Activated T-cell treated with anti-CD3 and anti-CD28 coated beads, Interleukin-2, amount 50 U/mL, for 72 hours (primary cell): ENCODE results near the gene ASXL1. TPM values are rescaled to one million over a fixed set of nuclear protein-coding genes. Genes with fewer than 3 reads are reported as not detected.
A peak's percentile ranks its signal among the peaks of the same experiment; 100 is the strongest.

Experiments used
- ATAC-seq, 2 donors: fragments of 150-1000 bp; cut with Tn5 transposase; replicated peaks in 1 of 2; 2 replicates each; pipeline ENCODE4 v1.10.0; 2021; ENCODE audit warnings: moderate library complexity in 2 of 2, mild to moderate bottlenecking in 1 of 2
- DNase-seq, 2 donors: peaks; one replicate each; pipeline ENCODE4 v3.0.0; 2021 to 2022; ENCODE audit warnings: mixed read lengths in 1 of 2
- H3K27ac Mint-ChIP-seq: one replicate; pipeline ENCODE4 v1.8.0; 2022; ENCODE audit warnings: mild to moderate bottlenecking, moderate library complexity, mixed read lengths
- H3K27me3 Mint-ChIP-seq: one replicate; pipeline ENCODE4 v1.8.0; 2022; ENCODE audit warnings: low read depth, mixed read lengths
- H3K36me3 Mint-ChIP-seq, 2 donors: one replicate each; pipeline ENCODE4 v1.8.0; 2022; ENCODE audit warnings: mixed read lengths in 2 of 2, mild to moderate bottlenecking in 1 of 2; ENCODE audit not compliant: insufficient read depth in 2 of 2
- H3K4me1 Mint-ChIP-seq: one replicate; pipeline ENCODE4 v1.8.0; 2022; ENCODE audit warnings: low read depth, mixed read lengths
- H3K4me3 Mint-ChIP-seq, 2 donors: one replicate each; pipeline ENCODE4 v1.8.0; 2022; ENCODE audit warnings: mild to moderate bottlenecking in 2 of 2, mixed read lengths in 2 of 2, moderate library complexity in 2 of 2
- H3K9me3 Mint-ChIP-seq, 2 donors: one replicate each; pipeline ENCODE4 v1.8.0; 2022; ENCODE audit warnings: mixed read lengths in 2 of 2
- total RNA-seq, 2 donors: library from RNA; stranded (reverse); gene quantifications; one replicate each; pipeline ENCODE4 v1.2.3, GENCODE V29; 2022

The ASXL1 gene
- total RNA-seq, 2 donors from 2014 or later, result 158 to 168 TPM

DNA sequence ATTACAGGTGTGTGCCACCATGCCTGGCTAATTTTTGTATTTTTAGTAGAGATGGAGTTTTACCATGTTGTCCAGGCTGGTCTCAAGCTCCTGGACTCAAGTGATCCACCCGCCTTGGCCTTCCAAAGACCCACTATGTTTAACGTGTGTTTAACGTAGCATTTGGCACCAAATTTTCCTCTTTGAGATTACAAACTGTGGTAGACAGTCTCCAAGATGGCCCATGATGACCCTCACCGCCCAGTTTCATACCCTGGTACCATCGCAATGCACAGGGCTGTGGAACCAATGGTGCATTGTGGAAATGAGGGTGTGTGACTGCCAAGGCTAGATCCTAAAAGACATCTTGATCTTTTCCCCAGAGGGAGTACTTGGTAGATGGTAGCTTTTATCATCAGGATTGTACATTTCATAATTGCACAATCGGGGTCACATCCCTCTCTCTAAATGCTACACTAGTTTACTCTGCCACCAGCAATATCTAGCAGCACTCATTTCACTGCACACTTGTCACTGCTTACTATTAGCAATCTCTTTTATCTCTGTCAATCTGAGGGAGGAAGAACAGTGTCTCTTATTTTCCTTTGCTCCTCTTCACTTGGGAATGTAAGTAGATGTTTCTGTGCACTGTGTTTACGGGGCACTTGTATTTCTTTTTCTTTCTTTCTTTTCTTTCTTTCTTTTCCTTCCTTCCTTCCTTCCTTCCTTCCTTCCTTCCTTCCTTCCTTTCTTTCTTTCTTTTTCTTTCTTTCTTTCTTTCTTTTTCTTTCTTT, 130.1 kb downstream of the ASXL1 start:
- no peak overlapping the region for H3K4me3 Mint-ChIP-seq
- H3K27me3 Mint-ChIP-seq, result no peaks in the 10 kb centered on the region
- ATAC-seq (no peak), DNase-seq (no peak)
- H3K4me1 Mint-ChIP-seq, result peaks cover 12% of the 10 kb centered on the region
- H3K9me3 Mint-ChIP-seq, result peaks cover 0 to 2% of the 10 kb centered on the region in 2 donors
- H3K27ac Mint-ChIP-seq, result peak overlapping the region; percentile 86
- peaks cover 0 to 8% of the 10 kb centered on the region in 2 donors for H3K36me3 Mint-ChIP-seq

Other genes with a start within 250 kb of the ASXL1 start
- 10 to 100 TPM; 42.9 to 56.7 TPM for gene TM9SF4, start 248.6 kb upstream of the ASXL1 start, total RNA-seq
- gene PLAGL2, start 150.6 kb upstream of the ASXL1 start, total RNA-seq, result 100 to 1,000 TPM in 1 of 2 donors, 10 to 100 TPM in 1; 98.8 to 107 TPM
- 10 to 100 TPM; 59.7 to 63.2 TPM for gene POFUT1, start 150.5 kb upstream of the ASXL1 start, total RNA-seq
- gene KIF3B, start 80.7 kb upstream of the ASXL1 start, total RNA-seq, result 10 to 100 TPM; 30.3 to 37.9 TPM
- gene NOL4L, start 227.0 kb downstream of the ASXL1 start, total RNA-seq, result 10 to 100 TPM; 28.2 to 30.0 TPM